SJSA1 (cell line): ENCODE measurements around the gene ATMIN. TPM values are rescaled to one million over a fixed set of nuclear protein-coding genes. Genes with fewer than 3 reads are reported as not detected.

Experiments used
- DNase-seq, 2 experiments: peaks; one replicate each; pipeline ENCODE4 v3.0.0-alpha.2; 2015 to 2020; ENCODE audit warnings: low spot score in 2 of 2, low read depth in 1 of 2
- H3K27ac ChIP-seq: fragments of 250-450 bp; sonication (Bioruptor Pico); 2 replicates; pipeline ENCODE4 v1.5.1; 2020; ENCODE audit warnings: mild to moderate bottlenecking, moderate library complexity
- H3K27me3 ChIP-seq: fragments of 250-450 bp; sonication (Bioruptor Pico); replicated peaks from 2 replicates; pipeline ENCODE4 v1.5.1; 2020; ENCODE audit warnings: mild to moderate bottlenecking, moderate library complexity
- H3K36me3 ChIP-seq: fragments of 250-450 bp; sonication (Bioruptor Pico); 2 replicates; pipeline ENCODE4 v1.5.1; 2020; ENCODE audit warnings: mild to moderate bottlenecking
- H3K4me1 ChIP-seq: fragments of 250-450 bp; sonication (Bioruptor Pico); replicated peaks from 2 replicates; pipeline ENCODE4 v1.6.1; 2021; ENCODE audit warnings: mild to moderate bottlenecking
- H3K4me3 ChIP-seq: fragments of 250-450 bp; sonication (Bioruptor Pico); 2 replicates; pipeline ENCODE4 v1.5.1; 2020; ENCODE audit warnings: mild to moderate bottlenecking
- H3K9me3 ChIP-seq: fragments of 250-450 bp; sonication (Bioruptor Pico); replicated peaks from 2 replicates; pipeline ENCODE4 v1.5.1; 2020; ENCODE audit warnings: mild to moderate bottlenecking
- total RNA-seq: library from RNA; depleted of rRNA; stranded (reverse); fragments of >200 nt; shearing (Covaris generic); gene quantifications from 2 replicates; pipeline ENCODE4 v1.2.3, GENCODE V29; 2014

Gene ATMIN
- total RNA-seq, 1 experiment from 2014 or later: 45.4 TPM

GRCh38 chr16:80997139-80997798 is 38.4 kb upstream of the ATMIN start:
- Histone ChIP-seq H3K4me3 (no peak overlapping the region), H3K9me3 (no peaks in the 10 kb centered on the region), H3K27ac (no peak overlapping the region), H3K27me3 (no peaks in the 10 kb centered on the region), H3K36me3 (no peaks in the 10 kb centered on the region), H3K4me1 (peaks cover 28% of the 10 kb centered on the region)
- no peak for DNase-seq

DNA sequence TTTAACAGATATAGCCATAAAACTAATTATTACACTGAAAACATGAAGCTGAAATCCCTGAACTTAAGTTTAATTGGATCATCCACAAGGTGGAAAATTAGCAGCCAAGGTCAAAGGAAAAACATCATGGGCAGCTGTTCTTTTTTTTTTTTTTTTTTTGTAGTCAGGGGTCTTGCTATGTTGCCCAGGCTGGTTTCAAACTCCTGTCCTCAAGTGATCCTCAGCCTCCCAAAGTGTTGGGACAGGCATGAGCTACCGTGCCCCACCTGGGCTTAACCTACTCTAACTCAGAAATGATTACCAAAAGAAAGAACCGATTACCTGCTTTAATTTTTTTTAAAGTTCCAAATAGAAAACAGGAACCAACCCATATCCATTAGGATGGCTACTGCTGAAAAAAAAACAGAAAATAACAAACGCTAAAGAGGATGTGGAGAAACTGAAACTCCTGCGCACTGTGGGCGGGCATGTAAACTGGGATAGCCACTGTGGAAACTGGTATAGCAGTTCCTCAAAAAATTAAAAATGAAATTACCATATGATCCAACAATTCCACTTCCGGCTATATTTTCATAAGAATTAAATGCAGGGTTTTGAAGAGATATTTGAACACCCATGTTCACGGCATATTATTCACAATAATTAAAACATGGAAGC is 37.5 kb upstream of the ATMIN start:
- Histone ChIP-seq H3K27ac (no peak overlapping the region), H3K4me1 (peaks cover 19% of the 10 kb centered on the region), H3K9me3 (no peaks in the 10 kb centered on the region), H3K36me3 (peaks cover 4% of the 10 kb centered on the region), H3K4me3 (no peak overlapping the region), H3K27me3 (no peaks in the 10 kb centered on the region)
- DNase-seq: no peak

- peaks cover 19% of the 10 kb centered on the region for H3K4me1 ChIP-seq
- H3K9me3 ChIP-seq: no peaks in the 10 kb centered on the region
- H3K4me3 ChIP-seq: no peak overlapping the region
- DNase-seq: no peak
- H3K27me3 ChIP-seq: no peaks in the 10 kb centered on the region
- peaks cover 13% of the 10 kb centered on the region for H3K36me3 ChIP-seq
- no peak overlapping the region for H3K27ac ChIP-seq
Measured at GRCh38 chr16:81000873-81001272, 34.8 kb upstream of the ATMIN start.

DNA sequence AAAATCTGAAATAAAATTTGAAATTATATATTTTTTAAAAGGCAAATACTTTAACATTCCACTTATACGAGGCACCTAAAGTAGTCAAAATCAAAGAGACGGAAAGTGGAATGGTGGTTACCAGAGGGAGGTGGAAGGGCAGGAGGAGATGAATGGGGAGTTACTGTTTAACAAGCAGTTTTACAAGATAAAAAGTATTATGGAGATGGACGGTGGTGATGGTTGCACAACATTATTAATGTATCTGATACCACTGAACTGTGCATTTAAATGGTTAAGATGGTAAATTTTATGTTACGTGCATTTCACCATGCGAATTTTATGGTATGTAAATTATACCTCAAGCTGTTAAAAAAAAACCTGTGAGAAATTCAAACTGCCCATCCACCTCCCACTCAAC is 34.3 kb upstream of the ATMIN start:
- Histone ChIP-seq H3K27me3 (no peaks in the 10 kb centered on the region), H3K9me3 (no peaks in the 10 kb centered on the region), H3K4me3 (no peak overlapping the region), H3K36me3 (peaks cover 15% of the 10 kb centered on the region), H3K27ac (no peak overlapping the region), H3K4me1 (peaks cover 19% of the 10 kb centered on the region)
- DNase-seq: no peak

DNA sequence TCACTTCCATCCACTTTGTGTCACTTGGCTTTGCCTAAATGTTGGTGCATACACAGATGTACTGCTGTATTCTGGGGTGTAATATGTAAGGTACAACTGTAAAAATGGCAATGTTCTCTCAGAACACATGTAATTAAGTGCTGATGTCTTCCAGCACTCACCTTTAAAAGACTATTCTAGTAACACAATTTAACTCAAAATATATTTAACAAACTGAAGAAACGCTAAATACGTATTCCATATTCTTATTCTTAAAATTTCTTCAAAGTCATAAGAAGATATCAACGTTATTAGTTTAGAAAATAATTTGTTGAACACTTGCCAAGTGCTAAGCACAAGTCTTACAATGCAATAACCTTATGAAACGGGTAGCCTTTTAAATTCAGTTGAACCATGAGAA is 32.6 kb upstream of the ATMIN start:
- no peak for DNase-seq
- Histone ChIP-seq H3K4me1 (peaks cover 19% of the 10 kb centered on the region), H3K9me3 (no peaks in the 10 kb centered on the region), H3K4me3 (no peak overlapping the region), H3K36me3 (peaks cover 21% of the 10 kb centered on the region), H3K27ac (no peak overlapping the region), H3K27me3 (no peaks in the 10 kb centered on the region)

DNA sequence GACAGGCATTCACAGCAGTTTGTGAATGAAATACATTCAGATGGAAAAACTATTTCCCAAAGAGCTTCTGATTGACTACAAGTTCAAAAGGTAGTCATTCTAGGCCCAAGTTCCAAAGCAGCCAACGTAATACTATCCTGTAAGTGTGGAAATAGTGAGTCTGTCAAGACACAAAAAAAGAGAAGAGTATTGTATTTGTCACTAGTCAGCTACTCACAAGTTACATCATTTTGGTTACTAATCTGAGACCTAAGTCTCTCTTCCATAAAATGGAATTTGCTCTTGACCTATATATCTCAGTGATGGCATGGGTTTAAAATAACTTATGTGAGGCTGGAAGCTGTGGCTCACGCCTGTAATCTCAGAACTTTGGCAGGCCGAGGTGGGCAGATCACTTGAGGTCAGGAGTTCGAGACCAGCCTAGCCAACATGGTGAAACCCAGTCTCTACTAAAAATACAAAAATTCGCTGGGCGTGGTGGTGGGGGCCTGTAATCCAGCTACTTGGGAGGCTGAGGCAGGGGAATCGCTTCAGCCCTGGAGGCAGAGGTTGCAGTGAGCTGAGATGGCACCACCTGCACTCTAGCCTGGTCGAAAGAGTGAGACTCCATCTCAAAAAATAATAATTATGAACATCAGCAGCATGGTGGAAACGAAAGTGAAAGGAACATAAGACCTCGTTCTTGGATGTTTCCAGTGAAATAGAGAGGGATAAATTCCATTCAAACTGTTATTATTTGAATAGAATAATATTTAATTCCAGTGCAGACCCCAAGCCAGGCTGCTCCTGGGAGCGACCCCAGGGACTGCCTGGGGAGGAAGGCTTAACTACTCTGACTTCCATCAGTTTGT is 31.8 kb upstream of the ATMIN start:
- no peaks in the 10 kb centered on the region for H3K27me3 ChIP-seq
- peaks cover 23% of the 10 kb centered on the region for H3K36me3 ChIP-seq
- peak overlapping the region; percentile 26 for H3K27ac ChIP-seq
- H3K9me3 ChIP-seq: no peaks in the 10 kb centered on the region
- H3K4me1 ChIP-seq: peaks cover 24% of the 10 kb centered on the region
- peak in 1 of 2 experiments; percentile 6 for DNase-seq
- peak overlapping the region; percentile 4 for H3K4me3 ChIP-seq

GRCh38 chr16:81004646-81005353 is 30.8 kb upstream of the ATMIN start:
- Histone ChIP-seq H3K4me1 (peaks cover 28% of the 10 kb centered on the region), H3K27me3 (no peaks in the 10 kb centered on the region), H3K9me3 (no peaks in the 10 kb centered on the region), H3K4me3 (peak overlapping the region; percentile 4), H3K36me3 (peaks cover 33% of the 10 kb centered on the region), H3K27ac (peak overlapping the region; percentile 26)
- DNase-seq: peak in 1 of 2 experiments; percentile 65

- Histone ChIP-seq H3K4me1 (peaks cover 28% of the 10 kb centered on the region), H3K27ac (no peak overlapping the region), H3K36me3 (peaks cover 39% of the 10 kb centered on the region), H3K9me3 (no peaks in the 10 kb centered on the region), H3K27me3 (no peaks in the 10 kb centered on the region), H3K4me3 (peak overlapping the region; percentile 95)
- peak in 1 of 2 experiments; percentile 15 for DNase-seq
Measured at GRCh38 chr16:81005610-81006161, 30.0 kb upstream of the ATMIN start.

GRCh38 chr16:81006211-81006812 is 29.3 kb upstream of the ATMIN start:
- peaks cover 28% of the 10 kb centered on the region for H3K4me1 ChIP-seq
- H3K36me3 ChIP-seq: peaks cover 41% of the 10 kb centered on the region
- no peaks in the 10 kb centered on the region for H3K27me3 ChIP-seq
- peak overlapping the region; percentile 99 for H3K27ac ChIP-seq
- no peaks in the 10 kb centered on the region for H3K9me3 ChIP-seq
- peak overlapping the region; percentile 95 for H3K4me3 ChIP-seq
- peak in 1 of 2 experiments; percentile 69 for DNase-seq

DNA sequence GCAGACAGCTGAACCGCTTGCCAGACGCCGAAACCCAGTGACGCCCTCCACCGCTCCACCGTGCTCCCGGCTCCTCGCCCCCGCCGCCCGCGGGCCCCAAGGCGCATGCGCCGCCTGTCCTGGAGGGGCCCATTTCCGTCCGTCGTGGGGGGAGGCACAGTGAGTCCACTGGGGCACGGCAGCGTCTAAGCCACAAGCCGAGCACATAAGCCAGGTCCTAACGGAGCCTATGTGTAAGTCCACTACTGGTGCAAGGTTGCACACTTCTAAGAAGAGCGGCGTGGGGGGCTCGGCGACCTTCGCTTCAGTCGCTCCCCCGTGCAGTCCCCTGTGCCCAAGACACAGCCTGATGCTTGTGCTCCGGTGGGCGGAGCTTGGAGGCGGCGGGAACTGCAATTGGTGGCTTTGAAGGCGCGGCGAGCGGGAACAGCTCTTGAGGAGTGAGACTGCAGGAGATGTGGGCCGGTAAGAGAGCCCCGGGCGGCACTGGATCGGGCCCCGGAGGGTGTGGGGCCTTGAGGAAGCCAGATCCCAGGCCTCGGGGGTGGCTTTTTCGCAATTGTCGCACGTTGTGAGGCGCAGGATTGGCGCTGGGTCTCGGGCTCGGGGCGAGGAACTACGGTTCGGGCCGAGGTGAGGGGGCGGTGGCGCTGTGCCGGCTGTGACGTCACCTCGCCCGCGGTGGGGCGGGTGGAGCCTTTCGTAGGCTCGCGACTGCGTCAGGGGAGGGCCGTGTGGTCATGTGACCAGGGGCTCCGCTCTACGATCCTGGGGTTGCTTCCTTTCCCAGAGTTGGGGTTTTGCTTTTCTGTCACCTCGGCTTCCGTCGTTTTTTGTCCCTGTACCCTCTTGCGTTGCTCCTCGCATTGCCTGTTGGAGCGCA is 28.6 kb upstream of the ATMIN start, which contains the start of the genes CENPN and CMC2:
Gene CENPN (plus strand): TSS at position 402 of the 883 bp plus-strand sequence. CDS start 4,726 bp downstream, outside the sequence.
Gene CMC2 (minus strand): TSS at position 73 of the 883 bp plus-strand sequence. CDS start 9,491 bp downstream, outside the sequence.
- peak; percentile 99 to 100 for DNase-seq
- peaks cover 28% of the 10 kb centered on the region for H3K4me1 ChIP-seq
- H3K27me3 ChIP-seq: no peaks in the 10 kb centered on the region
- H3K36me3 ChIP-seq: peaks cover 47% of the 10 kb centered on the region
- H3K27ac ChIP-seq: peak within 1 kb of the TSS; percentile 99
- H3K9me3 ChIP-seq: no peaks in the 10 kb centered on the region
- H3K4me3 ChIP-seq: peak within 1 kb of the TSS; percentile 95

GRCh38 chr16:81008505-81008789 is 27.2 kb upstream of the ATMIN start:
- no peaks in the 10 kb centered on the region for H3K9me3 ChIP-seq
- H3K36me3 ChIP-seq: peaks cover 54% of the 10 kb centered on the region
- H3K27me3 ChIP-seq: no peaks in the 10 kb centered on the region
- H3K4me1 ChIP-seq: peaks cover 28% of the 10 kb centered on the region
- DNase-seq: peak; percentile 56 to 67
- H3K4me3 ChIP-seq: peak overlapping the region; percentile 95
- H3K27ac ChIP-seq: peak overlapping the region; percentile 99

GRCh38 chr16:81012974-81013373 is 22.7 kb upstream of the ATMIN start:
- no peak overlapping the region for H3K27ac ChIP-seq
- peaks cover 85% of the 10 kb centered on the region for H3K36me3 ChIP-seq
- no peaks in the 10 kb centered on the region for H3K9me3 ChIP-seq
- no peaks in the 10 kb centered on the region for H3K27me3 ChIP-seq
- no peak overlapping the region for H3K4me3 ChIP-seq
- H3K4me1 ChIP-seq: peaks cover 9% of the 10 kb centered on the region; the same call in 1 of the 2 replicates
- DNase-seq: no peak
